ENCODE data around the gene ZNF578.
"Not testable (repeated sequence)": the region's sequence is repeated elsewhere in the genome, so short reads cannot be mapped to it uniquely, and the experiment has no call there.

ZNF578 gene

DNA sequence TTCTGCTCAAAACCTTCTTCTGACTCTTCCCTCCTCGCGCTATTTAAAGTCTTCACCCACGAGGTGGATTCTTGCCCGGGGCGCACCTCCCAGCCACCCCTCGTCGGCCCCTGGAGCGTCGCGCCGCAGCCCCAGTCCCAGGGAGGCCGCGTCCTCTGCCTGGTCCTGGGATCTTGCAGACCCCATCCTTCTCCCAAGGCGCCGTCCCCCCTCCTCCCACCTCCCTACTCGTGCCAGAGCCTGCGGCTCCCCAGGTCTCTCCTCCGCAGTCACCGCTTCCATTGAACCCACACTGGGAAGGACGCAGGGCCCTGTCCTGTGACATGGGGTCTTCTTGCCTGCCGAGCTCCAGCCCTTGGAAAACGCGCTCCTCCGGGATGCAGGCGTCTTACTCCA is 74.6 kb downstream of the ZNF578 start:
- Histone ChIP-seq H3K4me3 (ENCODE audit: insufficient read depth, low read length, poor library complexity, severe bottlenecking) (peak overlapping the region; percentile 78), H3K9me3 (ENCODE audit: insufficient read depth, low read length) (0 out of 2 replicates have a peak, but pooled peaks cover 4% of the 10 kb centered on the region), H3K9ac (ENCODE audit: low read length) (peak overlapping the region; percentile 91), H3K27me3 (ENCODE audit: low read length) (no peaks in the 10 kb centered on the region), H3K4me2 (ENCODE audit: low read depth, low read length, poor library complexity, severe bottlenecking) (peak overlapping the region; percentile 85), H3K9me2 (replicated peaks; ENCODE audit: insufficient read depth, low read length) (no peaks in the 10 kb centered on the region), H3K27ac (ENCODE audit: low read depth, low read length) (peak overlapping the region; percentile 42), H3F3A (ENCODE audit: insufficient read depth) (peaks cover 3% of the 10 kb centered on the region; the same call in 1 of the 2 replicates), H3K36me3 (ENCODE audit: low read length) (no peaks in the 10 kb centered on the region), H2AFZ (ENCODE audit: low read depth, low read length, severe bottlenecking) (peak overlapping the region; percentile 60), H3K79me2 (ENCODE audit: insufficient read depth, low read length) (peaks cover 29% of the 10 kb centered on the region), H4K20me1 (ENCODE audit: low read depth, low read length) (no peaks in the 10 kb centered on the region)
- TF ChIP-seq, protein P1, sequence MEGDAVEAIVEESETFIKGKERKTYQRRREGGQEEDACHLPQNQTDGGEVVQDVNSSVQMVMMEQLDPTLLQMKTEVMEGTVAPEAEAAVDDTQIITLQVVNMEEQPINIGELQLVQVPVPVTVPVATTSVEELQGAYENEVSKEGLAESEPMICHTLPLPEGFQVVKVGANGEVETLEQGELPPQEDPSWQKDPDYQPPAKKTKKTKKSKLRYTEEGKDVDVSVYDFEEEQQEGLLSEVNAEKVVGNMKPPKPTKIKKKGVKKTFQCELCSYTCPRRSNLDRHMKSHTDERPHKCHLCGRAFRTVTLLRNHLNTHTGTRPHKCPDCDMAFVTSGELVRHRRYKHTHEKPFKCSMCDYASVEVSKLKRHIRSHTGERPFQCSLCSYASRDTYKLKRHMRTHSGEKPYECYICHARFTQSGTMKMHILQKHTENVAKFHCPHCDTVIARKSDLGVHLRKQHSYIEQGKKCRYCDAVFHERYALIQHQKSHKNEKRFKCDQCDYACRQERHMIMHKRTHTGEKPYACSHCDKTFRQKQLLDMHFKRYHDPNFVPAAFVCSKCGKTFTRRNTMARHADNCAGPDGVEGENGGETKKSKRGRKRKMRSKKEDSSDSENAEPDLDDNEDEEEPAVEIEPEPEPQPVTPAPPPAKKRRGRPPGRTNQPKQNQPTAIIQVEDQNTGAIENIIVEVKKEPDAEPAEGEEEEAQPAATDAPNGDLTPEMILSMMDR (IDR thresholded peaks at IDR 0.05; ENCODE audit: insufficient read depth, low read length, poor library complexity, severe bottlenecking) = no peak
- TF ChIP-seq EZH2phosphoT487 (conservative IDR thresholded peaks at IDR 0.05; ENCODE audit: low read length) = no peak

GRCh38 chr19:52532480-52532879 is 79.1 kb downstream of the ZNF578 start:
- H3K9ac ChIP-seq (ENCODE audit: low read length) = no peak overlapping the region
- H3K27ac ChIP-seq (ENCODE audit: low read depth, low read length) = no peak overlapping the region
- peaks cover 13% of the 10 kb centered on the region; the same call in 1 of the 2 replicates for H3F3A ChIP-seq (ENCODE audit: insufficient read depth)
- H3K27me3 ChIP-seq (ENCODE audit: low read length) = no peaks in the 10 kb centered on the region
- no peaks in the 10 kb centered on the region for H3K9me2 ChIP-seq (replicated peaks; ENCODE audit: insufficient read depth, low read length)
- H4K20me1 ChIP-seq (ENCODE audit: low read depth, low read length) = no peaks in the 10 kb centered on the region
- H3K9me3 ChIP-seq (ENCODE audit: insufficient read depth, low read length) = no peaks in the 10 kb centered on the region
- H3K36me3 ChIP-seq (ENCODE audit: low read length) = no peaks in the 10 kb centered on the region
- no peak overlapping the region for H3K4me2 ChIP-seq (ENCODE audit: low read depth, low read length, poor library complexity, severe bottlenecking)
- H3K4me3 ChIP-seq (ENCODE audit: insufficient read depth, low read length, poor library complexity, severe bottlenecking) = no peak overlapping the region
- H3K79me2 ChIP-seq (ENCODE audit: insufficient read depth, low read length) = peaks cover 43% of the 10 kb centered on the region
- H2AFZ ChIP-seq (ENCODE audit: low read depth, low read length, severe bottlenecking) = no peak overlapping the region
- TF ChIP-seq, protein P1 (IDR thresholded peaks at IDR 0.05; ENCODE audit: insufficient read depth, low read length, poor library complexity, severe bottlenecking) = no peak
- TF ChIP-seq EZH2phosphoT487 (conservative IDR thresholded peaks at IDR 0.05; ENCODE audit: low read length) = no peak

GRCh38 chr19:52533901-52534300 is 80.5 kb downstream of the ZNF578 start:
- no peaks in the 10 kb centered on the region for H3K9me2 ChIP-seq (replicated peaks; ENCODE audit: insufficient read depth, low read length)

DNA sequence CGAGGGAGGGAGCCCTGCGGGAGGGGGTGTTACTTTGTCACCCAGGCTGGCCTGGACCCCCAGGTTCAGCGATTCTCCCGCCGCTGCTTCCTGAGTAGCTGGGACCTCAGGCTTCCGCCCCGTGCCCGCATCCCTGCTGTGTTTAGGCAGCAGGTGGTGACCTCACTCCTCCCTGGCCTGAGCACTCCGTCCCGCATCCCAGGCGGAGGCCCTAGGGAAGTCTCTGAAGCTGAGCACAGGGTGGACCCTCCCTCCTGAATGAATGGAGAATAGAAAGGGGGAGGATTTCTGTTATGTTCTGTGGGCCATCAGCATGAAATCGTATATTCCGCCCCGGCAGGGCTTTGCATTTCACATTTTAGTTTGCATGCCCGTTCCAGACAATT is 82.0 kb downstream of the ZNF578 start:
- Histone ChIP-seq H3K4me3 (ENCODE audit: insufficient read depth, low read length, poor library complexity, severe bottlenecking) (peak overlapping the region; percentile 65), H3K9ac (ENCODE audit: low read length) (peak overlapping the region; percentile 70), H3K79me2 (ENCODE audit: insufficient read depth, low read length) (peaks cover 46% of the 10 kb centered on the region), H3F3A (ENCODE audit: insufficient read depth) (peaks cover 13% of the 10 kb centered on the region; the same call in 1 of the 2 replicates), H3K4me2 (ENCODE audit: low read depth, low read length, poor library complexity, severe bottlenecking) (peak overlapping the region; percentile 93)
- H3K27ac ChIP-seq (ENCODE audit: low read depth, low read length); H2AFZ ChIP-seq (ENCODE audit: low read depth, low read length, severe bottlenecking); H3K9me2 ChIP-seq (replicated peaks; ENCODE audit: insufficient read depth, low read length); H3K27me3 ChIP-seq (ENCODE audit: low read length); H3K9me3 ChIP-seq (ENCODE audit: insufficient read depth, low read length); H4K20me1 ChIP-seq (ENCODE audit: low read depth, low read length); H3K36me3 ChIP-seq (ENCODE audit: low read length): not testable (repeated sequence)

More at GRCh38 chr19:52533901-52534300, 80.5 kb downstream of the ZNF578 start:
- Histone ChIP-seq H4K20me1 (ENCODE audit: low read depth, low read length) (no peaks in the 10 kb centered on the region), H3K9ac (ENCODE audit: low read length) (no peak overlapping the region), H3K27me3 (ENCODE audit: low read length) (no peaks in the 10 kb centered on the region), H3F3A (ENCODE audit: insufficient read depth) (peaks cover 13% of the 10 kb centered on the region; the same call in 1 of the 2 replicates), H3K36me3 (ENCODE audit: low read length) (no peaks in the 10 kb centered on the region), H2AFZ (ENCODE audit: low read depth, low read length, severe bottlenecking) (no peak overlapping the region), H3K9me3 (ENCODE audit: insufficient read depth, low read length) (no peaks in the 10 kb centered on the region), H3K27ac (ENCODE audit: low read depth, low read length) (no peak overlapping the region), H3K4me2 (ENCODE audit: low read depth, low read length, poor library complexity, severe bottlenecking) (no peak overlapping the region), H3K79me2 (ENCODE audit: insufficient read depth, low read length) (peaks cover 43% of the 10 kb centered on the region), H3K4me3 (ENCODE audit: insufficient read depth, low read length, poor library complexity, severe bottlenecking) (no peak overlapping the region)
- TF ChIP-seq EZH2phosphoT487 (conservative IDR thresholded peaks at IDR 0.05; ENCODE audit: low read length) = no peak
- TF ChIP-seq, protein P1 (IDR thresholded peaks at IDR 0.05; ENCODE audit: insufficient read depth, low read length, poor library complexity, severe bottlenecking) = no peak
